Keratinocyte (primary cell): ENCODE data around the gene LRRTM3. TPM values are rescaled to one million over a fixed set of nuclear protein-coding genes. Genes with fewer than 3 reads are reported as not detected.
A peak's percentile ranks its signal among the peaks of the same experiment; 100 is the strongest.

Experiments used
- DNase-seq: peaks from one replicate; pipeline ENCODE4 v3.0.0-alpha.2; 2011; ENCODE audit warnings: low read depth, missing footprints, low spot score
- FAIRE-seq: peaks from 2 replicates; lab custom pipeline; 2011; peaks lifted over from hg19 to GRCh38; lab: Jason Lieb, UNC
- H2AFZ ChIP-seq: 2 replicates; pipeline ENCODE4 v1.6.0; 2012; ENCODE audit warnings: low read length, control low read depth, inconsistent platforms; ENCODE audit not compliant: control insufficient read depth
- H3K27ac ChIP-seq: 2 replicates; pipeline ENCODE4 v1.5.1; 2011; ENCODE audit warnings: low read length; ENCODE audit not compliant: control insufficient read depth, insufficient read depth
- H3K27me3 ChIP-seq: 3 replicates; pipeline ENCODE4 v1.6.0; 2011; ENCODE audit warnings: low read length; ENCODE audit not compliant: control insufficient read depth, insufficient read depth; ENCODE audit errors: extremely low read depth
- H3K36me3 ChIP-seq, 2 experiments: 2 replicates in 1 of 2; 3 replicates in 1 of 2; pipeline ENCODE4 v1.5.1; 2011; ENCODE audit warnings: low read length in 2 of 2, mild to moderate bottlenecking in 1 of 2; ENCODE audit not compliant: control insufficient read depth in 2 of 2, insufficient read depth in 2 of 2; ENCODE audit errors: extremely low read depth in 1 of 2
- H3K4me1 ChIP-seq: 3 replicates; pipeline ENCODE4 v1.5.1; 2011; ENCODE audit warnings: low read length; ENCODE audit not compliant: control insufficient read depth, insufficient read depth; ENCODE audit errors: extremely low read depth
- H3K4me2 ChIP-seq: 3 replicates; pipeline ENCODE4 v1.6.0; 2011; ENCODE audit warnings: low read depth, low read length; ENCODE audit not compliant: control insufficient read depth, insufficient read depth; ENCODE audit errors: extremely low read depth
- H3K4me3 ChIP-seq, 3 experiments: fragments of 200-600 bp in 1 of 3; sonication (generic) in 1 of 3; 2 replicates in 2 of 3; 3 replicates in 1 of 3; pipeline ENCODE4 v1.5.1; 2011 to 2016; ENCODE audit warnings: low read length in 3 of 3, mild to moderate bottlenecking in 3 of 3, control low read depth in 2 of 3, inconsistent platforms in 1 of 3, low read depth in 1 of 3, mixed read lengths in 1 of 3, mixed run types in 1 of 3, moderate library complexity in 1 of 3; ENCODE audit not compliant: control insufficient read depth in 2 of 3, insufficient read depth in 2 of 3; ENCODE audit errors: extremely low read depth in 1 of 3
- H3K79me2 ChIP-seq: 2 replicates; pipeline ENCODE4 v1.6.0; 2012; ENCODE audit warnings: low read length; ENCODE audit not compliant: control insufficient read depth, insufficient read depth
- H3K9ac ChIP-seq: 3 replicates; pipeline ENCODE4 v1.6.0; 2011; ENCODE audit warnings: low read length; ENCODE audit not compliant: control insufficient read depth, insufficient read depth; ENCODE audit errors: extremely low read depth
- H3K9me1 ChIP-seq: 3 replicates; pipeline ENCODE4 v1.6.0; 2011; ENCODE audit warnings: low read length; ENCODE audit not compliant: control insufficient read depth, insufficient read depth; ENCODE audit errors: extremely low read depth
- H3K9me3 ChIP-seq: 2 replicates; pipeline ENCODE4 v1.5.1; 2012; ENCODE audit warnings: low read depth, low read length; ENCODE audit not compliant: control insufficient read depth
- H4K20me1 ChIP-seq: 3 replicates; pipeline ENCODE4 v1.6.0; 2011; ENCODE audit warnings: low read length; ENCODE audit not compliant: control insufficient read depth, insufficient read depth; ENCODE audit errors: extremely low read depth
- CTCF ChIP-seq, 3 experiments: IDR thresholded peaks in 1 of 3; conservative IDR thresholded peaks in 1 of 3; optimal IDR thresholded peaks in 1 of 3; 2 replicates in 2 of 3; 3 replicates in 1 of 3; pipeline versions ENCODE3 to v1.5.1; 2011; ENCODE audit warnings: low read length in 3 of 3, mild to moderate bottlenecking in 3 of 3, moderate library complexity in 2 of 3, control low read depth in 1 of 3, inconsistent platforms in 1 of 3; ENCODE audit not compliant: insufficient read depth in 2 of 3; ENCODE audit errors: extremely low read depth in 1 of 3
- EZH2 ChIP-seq: IDR thresholded peaks from one replicate; pipeline ENCODE4 v1.6.1; 2012; ENCODE audit warnings: inconsistent platforms, mild to moderate bottlenecking, low read length, moderate library complexity
- dilution Hi-C: fragments of 300-500 bp; cut with MboI; formaldehyde crosslinking; loops from one replicate; pipeline ENCODE4 v1.7.0; 2020; ENCODE audit warnings: low sequenced_read_pairs; ENCODE audit not compliant: extremely low pct_ligation_motif_present
- polyA plus RNA-seq, 5 experiments: library from polyadenylated mRNA; depleted of rRNA in 3 of 5; stranded (reverse) in 3 of 5; stranded (forward) in 1 of 5; unstranded in 1 of 5; fragments of >200 nt; gene quantifications; 1 replicate in 1 of 5; 2 replicates in 3 of 5; 3 replicates in 1 of 5; pipeline versions ENCODE4 v1.2.1 to v1.2.3, GENCODE V29; 2011 to 2012; ENCODE audit warnings: missing spikeins in 2 of 5, low read depth in 1 of 5, low replicate concordance in 1 of 5

Gene LRRTM3
- polyA plus RNA-seq, 1 donor (not counting 4 experiments of a cell fraction or from before 2014, with no cell fraction given), result not detected

- H3K9ac ChIP-seq, result no peak overlapping the region
- no peaks in the 10 kb centered on the region for H3K9me1 ChIP-seq
- H2AFZ ChIP-seq, result no peak overlapping the region
- no peaks in the 10 kb centered on the region for H3K4me1 ChIP-seq
- no peaks in the 10 kb centered on the region for H3K36me3 ChIP-seq
- H3K79me2 ChIP-seq, result no peaks in the 10 kb centered on the region
- H3K9me3 ChIP-seq, result no peaks in the 10 kb centered on the region
- H3K4me3 ChIP-seq, result no peak overlapping the region
- H3K27ac ChIP-seq, result no peak overlapping the region
- dilution Hi-C loops, result no loop called here
- no peak overlapping the region for H3K4me2 ChIP-seq
- H3K27me3 ChIP-seq, result peaks cover 20% of the 10 kb centered on the region
- DNase-seq, result no peak
- no peak for FAIRE-seq
- H4K20me1 ChIP-seq, result no peaks in the 10 kb centered on the region
- no peak for TF ChIP-seq CTCF (optimal IDR thresholded peaks at IDR 0.05 in 1 of 3, IDR thresholded peaks at IDR 0.05 in 1 of 3, conservative IDR thresholded peaks at IDR 0.05 in 1 of 3; ENCODE audit: extremely low read depth in 1 of 3, insufficient read depth in 2 of 3, low read length in 3 of 3)
- TF ChIP-seq EZH2, result no peak
Measured at GRCh38 chr10:66927251-66927935, 1.6 kb downstream of the LRRTM3 start.

GRCh38 chr10:66927971-66928770 is 2.3 kb downstream of the LRRTM3 start:
- dilution Hi-C loops, result no loop called here
- DNase-seq, result no peak
- Histone ChIP-seq H3K36me3 (no peaks in the 10 kb centered on the region), H2AFZ (no peak overlapping the region), H3K27ac (no peak overlapping the region), H4K20me1 (no peaks in the 10 kb centered on the region), H3K27me3 (peaks cover 20% of the 10 kb centered on the region), H3K9ac (no peak overlapping the region), H3K9me1 (no peaks in the 10 kb centered on the region), H3K4me3 (no peak overlapping the region), H3K4me2 (no peak overlapping the region), H3K4me1 (no peaks in the 10 kb centered on the region), H3K79me2 (no peaks in the 10 kb centered on the region), H3K9me3 (no peaks in the 10 kb centered on the region)
- no peak for FAIRE-seq
- TF ChIP-seq EZH2 (peak; percentile 65), CTCF (optimal IDR thresholded peaks at IDR 0.05 in 1 of 3, IDR thresholded peaks at IDR 0.05 in 1 of 3, conservative IDR thresholded peaks at IDR 0.05 in 1 of 3; ENCODE audit: extremely low read depth in 1 of 3, insufficient read depth in 2 of 3, low read length in 3 of 3) (no peak)
